GM12801 (cell line): ENCODE results near the gene VPS54.

Experiments used
- CTCF ChIP-seq: IDR thresholded peaks from one replicate; pipeline ENCODE4 v1.5.1; 2011; ENCODE audit warnings: control low read depth; ENCODE audit not compliant: insufficient read length; ENCODE audit errors: extremely low read depth

VPS54 gene

GRCh38 chr2:63843093-63843492 lies 176.1 kb downstream of the VPS54 start:
- no peak for TF ChIP-seq CTCF

DNA sequence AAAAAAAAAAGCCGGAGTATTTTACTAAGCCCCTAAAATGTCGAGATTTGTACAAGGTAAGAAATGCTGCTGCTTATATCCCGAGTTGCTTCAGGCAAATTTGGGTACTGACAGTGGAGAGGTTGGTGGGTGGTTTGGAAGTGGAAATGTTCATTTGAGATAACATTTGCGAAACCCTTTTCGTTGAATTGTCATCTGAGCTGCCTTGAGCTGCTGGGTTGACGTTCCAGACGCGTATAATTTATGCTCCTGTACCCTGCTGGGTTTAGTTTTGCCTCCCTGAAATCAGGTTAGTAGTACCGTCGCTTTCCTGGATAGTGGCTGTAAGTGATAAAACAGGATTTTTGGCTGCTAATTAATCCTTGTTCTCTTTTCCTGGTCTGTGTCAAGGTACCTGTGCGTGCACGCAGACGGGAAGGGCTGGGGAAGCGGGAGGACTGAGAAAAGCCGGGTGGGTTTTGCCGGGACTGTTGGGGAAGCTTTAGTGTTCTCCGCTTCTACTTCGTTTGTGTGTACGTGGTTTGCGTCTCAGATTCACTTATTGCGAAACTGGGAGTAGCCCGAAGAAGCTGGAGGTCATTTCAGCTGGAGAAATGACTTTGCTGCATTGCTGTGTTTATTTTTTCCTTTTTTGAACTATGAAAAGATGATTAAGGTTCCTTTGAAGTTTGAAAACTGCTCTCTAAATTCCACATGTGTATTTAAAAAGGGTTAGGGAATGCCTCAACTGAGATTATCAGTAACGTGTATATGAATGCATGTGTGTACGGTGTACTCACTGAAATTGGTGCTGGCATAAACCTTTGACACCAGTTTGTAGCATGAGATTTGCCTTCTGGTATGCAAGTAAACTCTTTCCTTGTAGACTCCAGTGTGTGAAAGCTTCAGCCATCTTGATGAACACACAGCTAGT lies 176.8 kb downstream of the VPS54 start:
- TF ChIP-seq CTCF, result no peak
